GM12878 (cell line): ENCODE data around the gene TIPIN. TPM values are rescaled to one million over a fixed set of nuclear protein-coding genes. Genes with fewer than 3 reads are reported as not detected.

Experiments used
- ATAC-seq: fragments of 200-7000 bp; cut with Tn5 transposase; 3 replicates; pipeline ENCODE4 v1.9.1; 2020; ENCODE audit warnings: mild to moderate bottlenecking, moderate library complexity
- BruUV-seq: library from RNA; stranded (reverse); fragments of 400-500 nt; replicated peaks from 2 replicates; lab custom pipeline; 2021; lab: Mats Ljungman, UMichigan
- CTCF ChIA-PET: fragments of 300-600 bp; sonication (Branson Sonifier 250); formaldehyde crosslinking; extraction: SDS; loops from one replicate; lab custom pipeline; 2021; ENCODE audit warnings: inconsistent platforms; lab: Yijun Ruan, JAX
- POLR2A ChIA-PET: fragments of 350-600 bp; formaldehyde crosslinking; extraction: SDS; loops from one replicate; lab custom pipeline; 2021; ENCODE audit warnings: inconsistent platforms; lab: Charles Lee
- RAD21 ChIA-PET: fragments of 300-600 bp; sonication (Branson Sonifier 250); formaldehyde crosslinking; loops from one replicate; lab custom pipeline; 2023; ENCODE audit warnings: antibody characterized with exemption; ENCODE audit not compliant: unreplicated experiment; lab: Charles Lee
- SMC1A ChIA-PET: fragments of 300-600 bp; sonication (Branson Sonifier 250); formaldehyde crosslinking; loops from one replicate; lab custom pipeline; 2023; ENCODE audit not compliant: unreplicated experiment, uncharacterized antibody; lab: Charles Lee
- DNase-seq: peaks from one replicate; pipeline ENCODE4 v3.0.0-alpha.2; 2011; ENCODE audit warnings: low read depth, low spot score
- FAIRE-seq: peaks from 3 replicates; lab custom pipeline; 2011; peaks lifted over from hg19 to GRCh38; lab: Jason Lieb, UNC
- H2AFZ ChIP-seq: 2 replicates; pipeline ENCODE4 v1.6.0; 2011; ENCODE audit warnings: low read depth, low read length, control low read depth; ENCODE audit not compliant: control insufficient read depth
- H3K27ac ChIP-seq: 2 replicates; pipeline ENCODE4 v1.5.1; 2011; ENCODE audit warnings: control low read depth; ENCODE audit not compliant: control insufficient read depth, insufficient read depth
- H3K27me3 ChIP-seq, 2 experiments: replicated peaks in 1 of 2; 2 replicates each; pipeline versions ENCODE4 v1.6.0 to v1.6.1; 2011; ENCODE audit warnings: low read length in 1 of 2; ENCODE audit not compliant: control insufficient read depth in 2 of 2, insufficient read depth in 2 of 2
- H3K36me3 ChIP-seq, 2 experiments: 2 replicates each; pipeline ENCODE4 v1.5.1; 2011; ENCODE audit warnings: low read length in 1 of 2; ENCODE audit not compliant: control insufficient read depth in 2 of 2, insufficient read depth in 2 of 2
- H3K4me1 ChIP-seq: 2 replicates; pipeline ENCODE4 v1.6.1; 2011; ENCODE audit warnings: mild to moderate bottlenecking, low read length, moderate library complexity, mixed read lengths; ENCODE audit not compliant: control insufficient read depth, insufficient read depth
- H3K4me2 ChIP-seq: 2 replicates; pipeline ENCODE4 v1.6.0; 2011; ENCODE audit warnings: control low read depth; ENCODE audit not compliant: control insufficient read depth, insufficient read depth
- H3K4me3 ChIP-seq: fragments of 200-600 bp; sonication (generic); 2 replicates; pipeline ENCODE4 v1.5.1; 2016
- H3K79me2 ChIP-seq: 2 replicates; pipeline ENCODE4 v1.6.0; 2011; ENCODE audit warnings: low read length; ENCODE audit not compliant: control insufficient read depth, insufficient read depth
- H3K9ac ChIP-seq: 2 replicates; pipeline ENCODE4 v1.8.0; 2011; ENCODE audit warnings: low read length, control low read depth, mixed read lengths; ENCODE audit not compliant: control insufficient read depth, insufficient read depth
- H3K9me3 ChIP-seq: replicated peaks from 3 replicates; pipeline ENCODE4 v1.5.1; 2011; ENCODE audit warnings: mild to moderate bottlenecking, low read length; ENCODE audit not compliant: control insufficient read depth, insufficient read depth
- H4K20me1 ChIP-seq: 2 replicates; pipeline ENCODE4 v1.6.0; 2011; ENCODE audit not compliant: control insufficient read depth, insufficient read depth
- E4F1 ChIP-seq: fragments of 450-650 bp; IDR thresholded peaks from 2 replicates; pipeline ENCODE4 v1.6.1; 2018; ENCODE audit warnings: borderline replicate concordance, mild to moderate bottlenecking; ENCODE audit not compliant: partially characterized antibody
- HDAC6 ChIP-seq: fragments of 200-600 bp; sonication (generic); IDR thresholded peaks from one replicate; pipeline ENCODE4 v1.8.0; 2017; ENCODE audit warnings: antibody characterized with exemption; ENCODE audit not compliant: unreplicated experiment
- HDGF ChIP-seq: fragments of 450-650 bp; IDR thresholded peaks from 2 replicates; pipeline ENCODE4 v1.6.1; 2016; ENCODE audit warnings: antibody characterized with exemption
- NFXL1 ChIP-seq: fragments of 450-650 bp; IDR thresholded peaks from 2 replicates; pipeline ENCODE4 v1.6.1; 2017; ENCODE audit warnings: antibody characterized with exemption, mild to moderate bottlenecking, borderline replicate concordance
- NKRF ChIP-seq: fragments of 450-650 bp; conservative IDR thresholded peaks from 2 replicates; pipeline ENCODE4 v1.6.1; 2017; ENCODE audit warnings: mild to moderate bottlenecking, moderate library complexity
- NR2C2 ChIP-seq: IDR thresholded peaks from 2 replicates; pipeline ENCODE4 v1.6.1; 2011; ENCODE audit warnings: borderline replicate concordance, low read depth; ENCODE audit not compliant: control insufficient read depth, insufficient read length
- RFX5 ChIP-seq: IDR thresholded peaks from 2 replicates; pipeline ENCODE4 v1.6.1; 2011; ENCODE audit warnings: low read depth, low read length, improper control_type of control experiment
- SIX5 ChIP-seq: IDR thresholded peaks from 2 replicates; pipeline ENCODE4 v1.6.1; 2011; ENCODE audit warnings: mild to moderate bottlenecking, low read depth, low read length, moderate library complexity; ENCODE audit not compliant: severe bottlenecking
- SMAD5 ChIP-seq: IDR thresholded peaks from 2 replicates; pipeline ENCODE4 v1.6.1; 2016; ENCODE audit warnings: antibody characterized with exemption, low read depth
- SUPT20H ChIP-seq: IDR thresholded peaks from 2 replicates; pipeline ENCODE4 v1.6.1; 2011; ENCODE audit warnings: low read depth, mild to moderate bottlenecking, low read length, moderate library complexity, borderline replicate concordance; ENCODE audit not compliant: control insufficient read depth
- ZNF207 ChIP-seq: fragments of 450-650 bp; IDR thresholded peaks from 2 replicates; pipeline ENCODE4 v1.6.1; 2014; ENCODE audit warnings: antibody characterized with exemption, mild to moderate bottlenecking, borderline replicate concordance
- WGBS: methylation state at CpG from one replicate; pipeline ENCODE4 v1.1.6; 2016; ENCODE audit warnings: low lambda C conversion rate; ENCODE audit not compliant: insufficient replicate concordance, insufficient coverage; ENCODE audit errors: missing lambda C conversion rate; 5-methylcytosine and 5-hydroxymethylcytosine counted together
- in situ Hi-C: fragments of 300-500 bp; cut with MboI; formaldehyde crosslinking; loops from 9 replicates; pipeline ENCODE4 v1.14.3; 2018; ENCODE audit warnings: mixed read lengths
- intact Hi-C: fragments of 100-400 bp; cut with micrococcal nuclease; formaldehyde crosslinking; loops from one replicate; pipeline ENCODE4 v1.14.2; 2022; ENCODE audit not compliant: unreplicated experiment
- polyA plus RNA-seq, 11 experiments: library from polyadenylated mRNA; depleted of rRNA in 4 of 11; unstranded in 6 of 11; stranded (reverse) in 5 of 11; fragments of >200 nt; fragmentation: Nextera tagmentation in 4 of 11; fragmentation: Illumina TruSeq in 1 of 11; extraction: Ambion mirVana in 4 of 11; extraction: Trizol in 1 of 11; gene quantifications; 1 replicate in 1 of 11; 2 replicates in 10 of 11; pipeline versions ENCODE4 v1.2.1 to v1.2.3, GENCODE V29; 2011 to 2016; ENCODE audit warnings: inconsistent platforms in 2 of 11, missing spikeins in 2 of 11, low read depth in 1 of 11
- total RNA-seq, 4 experiments: library from RNA; depleted of rRNA in 3 of 4; stranded (reverse); fragments of >200 nt in 3 of 4; fragmentation: Illumina TruSeq in 1 of 4; extraction: Trizol in 1 of 4; gene quantifications; 2 replicates each; pipeline versions ENCODE4 v1.2.1 to v1.2.3, GENCODE V29; 2013 to 2021

Gene TIPIN
- total and polyA plus RNA-seq, 10 of the 15 experiments (the other 5 are each of a cell fraction or from before 2014, with no cell fraction given): 21.1 to 69.2 (median 47.0) TPM

GRCh38 chr15:66309828-66310227 is 46.7 kb downstream of the TIPIN start:
- no peaks in the 10 kb centered on the region for H3K4me1 ChIP-seq
- H3K9ac ChIP-seq: no peak overlapping the region
- no peak overlapping the region for H3K4me3 ChIP-seq
- no peak overlapping the region for H2AFZ ChIP-seq
- ATAC-seq (no peak), FAIRE-seq (no peak), DNase-seq (no peak)
- ChIA-PET POLR2A (interaction anchor here (0.6 kb wide), 1 partner anchor 11 kb away, joined by 3 read pairs; no protein-coding TSS in a partner anchor), SMC1A (interaction anchor here (1.0 kb wide), 1 partner anchor 16 kb away, joined by 5 read pairs; the partner anchor contains the start of gene DIS3L), CTCF (no interaction called here), RAD21 (no interaction called here)
- BruUV-seq: no TSS peak
- no peaks in the 10 kb centered on the region for H3K79me2 ChIP-seq
- in situ Hi-C loops (no loop called here), intact Hi-C loops (no loop called here)
- H3K27me3 ChIP-seq: no peaks in the 10 kb centered on the region
- no peak overlapping the region for H3K27ac ChIP-seq
- TF ChIP-seq E4F1 (no peak), NFXL1 (no peak), SUPT20H (no peak), RFX5 (no peak), SMAD5 (no peak), NR2C2 (no peak), ZNF207 (no peak), NKRF (no peak), SIX5 (no peak), HDAC6 (no peak), HDGF (no peak)
- H3K36me3 ChIP-seq: peaks cover 4 to 26% of the 10 kb centered on the region in 2 experiments; a peak in 2 of 4 replicates
- no peaks in the 10 kb centered on the region for H3K9me3 ChIP-seq
- no peak overlapping the region for H3K4me2 ChIP-seq
- WGBS: 95% methylated on average over 3 of the region's 3 CpGs
- no peaks in the 10 kb centered on the region for H4K20me1 ChIP-seq
